ENCODE measurements around the gene GDA.

GDA gene

GRCh38 chr9:72300873-72301272, 151.6 kb downstream of the GDA start:
- TF ChIP-seq, protein P1, sequence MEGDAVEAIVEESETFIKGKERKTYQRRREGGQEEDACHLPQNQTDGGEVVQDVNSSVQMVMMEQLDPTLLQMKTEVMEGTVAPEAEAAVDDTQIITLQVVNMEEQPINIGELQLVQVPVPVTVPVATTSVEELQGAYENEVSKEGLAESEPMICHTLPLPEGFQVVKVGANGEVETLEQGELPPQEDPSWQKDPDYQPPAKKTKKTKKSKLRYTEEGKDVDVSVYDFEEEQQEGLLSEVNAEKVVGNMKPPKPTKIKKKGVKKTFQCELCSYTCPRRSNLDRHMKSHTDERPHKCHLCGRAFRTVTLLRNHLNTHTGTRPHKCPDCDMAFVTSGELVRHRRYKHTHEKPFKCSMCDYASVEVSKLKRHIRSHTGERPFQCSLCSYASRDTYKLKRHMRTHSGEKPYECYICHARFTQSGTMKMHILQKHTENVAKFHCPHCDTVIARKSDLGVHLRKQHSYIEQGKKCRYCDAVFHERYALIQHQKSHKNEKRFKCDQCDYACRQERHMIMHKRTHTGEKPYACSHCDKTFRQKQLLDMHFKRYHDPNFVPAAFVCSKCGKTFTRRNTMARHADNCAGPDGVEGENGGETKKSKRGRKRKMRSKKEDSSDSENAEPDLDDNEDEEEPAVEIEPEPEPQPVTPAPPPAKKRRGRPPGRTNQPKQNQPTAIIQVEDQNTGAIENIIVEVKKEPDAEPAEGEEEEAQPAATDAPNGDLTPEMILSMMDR (IDR thresholded peaks at IDR 0.05): no peak
- no peak overlapping the region for H3K4me3 ChIP-seq
- DNase-seq (ENCODE audit: low spot score): no peak
- H3K27ac ChIP-seq: no peak overlapping the region

Measured in coronary artery (tissue), 2 donors.